Left forelimb (tissue), 1 donor: ENCODE measurements around the gene NES.

Source experiments
- DNase-seq: peaks from one replicate; pipeline ENCODE4 v3.0.0-alpha.2; 2018; ENCODE audit warnings: low spot score

Gene NES

DNA sequence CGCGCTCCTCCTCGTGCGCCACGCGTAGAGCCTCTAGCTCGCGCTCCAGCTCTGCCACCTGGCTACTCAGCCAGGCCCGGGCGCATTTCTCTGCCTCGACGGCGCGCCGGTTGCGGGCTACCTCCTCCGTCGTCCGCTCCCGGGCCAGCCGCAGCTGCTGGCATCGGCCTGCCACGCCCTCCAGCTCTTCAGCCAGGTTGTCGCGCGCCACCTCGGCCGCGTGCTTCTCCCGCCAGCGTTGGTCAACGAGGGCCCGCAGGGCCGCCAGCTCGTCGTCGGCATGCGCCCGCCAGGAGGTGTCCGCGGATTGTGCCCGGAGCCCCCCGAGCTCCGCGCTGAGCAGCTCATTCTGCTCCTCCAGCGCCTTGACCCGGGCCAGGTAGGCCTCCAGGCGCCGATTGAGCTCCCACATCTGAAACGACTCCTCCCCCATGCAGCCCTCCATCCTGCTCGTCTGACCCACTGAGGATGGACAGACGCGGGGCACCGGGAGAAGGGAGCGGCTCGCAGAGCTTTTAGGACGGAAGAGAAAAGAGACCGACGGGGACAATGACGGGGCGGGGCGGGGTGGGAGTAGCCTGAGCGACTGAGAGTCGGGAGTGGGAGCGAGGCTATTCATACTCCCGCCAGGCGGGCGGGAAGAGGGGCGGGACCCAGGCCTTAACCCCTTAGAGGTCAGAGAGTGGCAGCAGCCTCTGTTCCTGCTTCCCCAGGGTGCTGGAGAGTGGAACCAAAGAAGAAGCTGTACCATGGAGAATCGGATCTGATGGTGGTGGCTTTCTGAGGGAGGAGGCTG, at the start of gene NES:
TSS of gene NES (minus strand) at position 588 of the 796 bp plus-strand sequence. CDS start at position 445, 143 bp downstream.
- DNase-seq, result peak; percentile 91

DNA sequence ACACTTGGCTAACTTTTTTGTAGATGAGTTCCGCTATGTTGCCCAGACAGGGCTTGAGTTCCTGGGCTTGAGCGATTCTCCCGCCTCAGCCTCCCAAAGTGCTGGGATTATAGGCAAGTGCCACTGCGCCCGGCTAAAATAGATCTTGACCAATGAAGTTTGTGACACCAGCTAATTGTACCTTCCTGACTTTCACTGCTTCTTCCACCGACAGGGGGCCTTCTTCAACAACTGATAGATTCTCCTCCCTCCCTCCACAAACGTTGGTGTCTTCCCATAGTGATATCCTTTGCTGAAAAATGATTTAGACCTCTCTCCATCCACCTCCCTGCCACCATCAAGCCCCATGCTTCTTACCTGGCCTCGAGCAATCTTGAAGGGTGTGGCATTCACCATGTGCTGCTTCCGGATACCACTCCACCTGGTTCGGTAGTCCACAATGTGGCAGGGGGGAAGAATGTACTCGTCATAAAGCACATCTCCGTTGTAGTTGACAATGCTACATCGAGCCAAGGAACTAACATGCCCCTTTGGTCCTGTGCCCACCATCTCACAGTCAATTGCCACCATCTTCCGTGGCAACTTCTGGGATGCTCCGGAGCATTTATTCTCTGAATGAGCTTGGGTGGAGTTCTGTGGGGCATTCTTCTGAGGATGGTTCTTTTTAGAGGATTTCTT, 49.5 kb upstream of the NES start:
- DNase-seq, result no peak

DNA sequence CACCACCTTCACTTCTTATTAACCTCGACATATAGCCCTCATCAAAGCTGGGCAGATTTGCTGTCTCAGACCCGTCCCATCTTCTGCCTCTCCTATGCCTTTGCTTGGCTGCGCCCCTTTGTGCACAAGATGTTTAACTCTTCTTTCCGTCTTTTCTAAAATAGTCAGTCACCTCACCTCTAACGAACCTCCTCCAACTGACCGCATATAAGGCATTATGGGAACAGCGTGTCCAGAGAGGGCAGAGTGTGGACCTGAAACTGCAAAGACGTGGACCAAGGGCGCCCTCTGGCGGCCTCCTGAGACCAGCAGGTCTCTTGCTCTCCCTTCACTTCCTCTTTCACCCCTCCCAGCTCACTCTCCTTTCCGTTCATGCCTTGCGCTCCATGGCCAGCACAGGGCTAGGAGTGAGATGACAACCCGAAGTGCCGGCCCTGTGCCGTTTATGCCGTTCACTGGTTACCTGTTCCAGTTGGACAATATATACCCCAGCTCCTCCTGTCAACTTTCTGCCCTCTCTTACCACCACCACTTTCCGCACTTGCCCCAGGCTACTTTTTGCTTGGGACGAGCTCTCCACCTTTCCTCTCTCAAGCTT, 48.6 kb upstream of the NES start:
- peak; percentile 89 for DNase-seq

- no peak for DNase-seq
Measured at GRCh38 chr1:156721535-156721934, 44.3 kb upstream of the NES start.

- DNase-seq, result no peak
Measured at GRCh38 chr1:156721131-156721530, 43.9 kb upstream of the NES start.

- DNase-seq, result no peak
Measured at GRCh38 chr1:156717351-156717750, 40.1 kb upstream of the NES start.

- DNase-seq, result no peak
Measured at GRCh38 chr1:156714830-156715229, 37.6 kb upstream of the NES start.

DNA sequence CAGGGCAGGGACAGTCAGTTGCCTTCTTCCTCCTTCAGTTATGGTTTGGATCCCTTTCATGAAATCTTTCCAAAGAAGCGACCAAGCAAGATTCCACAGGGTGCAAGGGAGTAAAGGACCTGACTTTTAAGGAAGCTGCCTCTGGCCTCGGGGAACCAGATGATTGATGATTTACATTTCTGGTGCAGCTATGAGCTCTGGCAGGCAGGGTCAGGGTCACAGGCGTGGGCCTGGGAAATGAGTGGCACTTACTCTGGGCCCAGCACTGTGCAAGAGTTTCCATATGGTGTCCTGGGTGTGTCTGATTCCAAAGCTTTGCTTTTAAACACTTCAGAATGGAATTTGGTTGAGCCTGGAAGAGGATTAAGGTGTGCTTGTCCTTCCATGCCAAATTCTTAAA, 35.4 kb upstream of the NES start:
- no peak for DNase-seq

DNA sequence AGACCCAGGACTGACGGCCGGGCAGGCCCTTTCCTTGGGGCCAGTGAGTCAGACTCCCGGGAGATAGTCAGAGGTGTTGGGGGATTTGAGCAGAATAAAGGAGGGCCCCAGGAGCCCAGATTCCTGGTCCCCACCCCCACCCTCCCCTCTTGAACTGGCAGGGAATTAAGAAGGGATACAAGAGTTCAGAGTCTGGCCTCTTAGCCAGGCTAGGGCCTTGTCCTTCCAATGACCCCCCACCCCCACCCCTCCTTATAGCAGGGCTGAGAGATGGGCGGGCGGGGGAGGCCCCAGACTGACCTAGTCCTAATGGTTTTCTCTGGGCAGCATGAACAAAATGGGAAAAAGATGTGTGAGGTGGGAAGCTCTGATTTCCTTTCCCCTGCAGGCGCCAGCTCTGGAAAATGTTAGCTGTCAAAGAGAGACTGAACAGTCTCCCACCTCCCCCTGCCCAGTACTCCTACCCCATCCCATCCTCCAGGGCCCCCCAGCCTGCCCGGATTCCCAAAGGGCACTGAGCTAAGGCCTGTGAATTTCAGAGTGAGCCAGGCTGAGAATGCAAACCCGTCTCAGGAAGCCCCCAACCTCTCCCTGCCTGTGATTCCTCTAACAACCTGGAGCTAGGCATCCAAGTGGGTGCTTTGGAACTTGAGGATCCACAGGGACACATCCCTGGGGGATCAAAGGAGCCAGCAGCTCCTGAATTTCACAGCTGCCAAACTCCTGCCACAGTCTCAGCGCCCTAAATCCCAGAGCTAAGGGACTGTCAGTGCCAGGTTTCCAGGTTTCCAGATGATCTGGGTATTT, 34.0 kb upstream of the NES start:
- no peak for DNase-seq

- no peak for DNase-seq
Measured at GRCh38 chr1:156709757-156710489, 32.7 kb upstream of the NES start.

- DNase-seq, result no peak
Measured at GRCh38 chr1:156709031-156709430, 31.8 kb upstream of the NES start.

DNA sequence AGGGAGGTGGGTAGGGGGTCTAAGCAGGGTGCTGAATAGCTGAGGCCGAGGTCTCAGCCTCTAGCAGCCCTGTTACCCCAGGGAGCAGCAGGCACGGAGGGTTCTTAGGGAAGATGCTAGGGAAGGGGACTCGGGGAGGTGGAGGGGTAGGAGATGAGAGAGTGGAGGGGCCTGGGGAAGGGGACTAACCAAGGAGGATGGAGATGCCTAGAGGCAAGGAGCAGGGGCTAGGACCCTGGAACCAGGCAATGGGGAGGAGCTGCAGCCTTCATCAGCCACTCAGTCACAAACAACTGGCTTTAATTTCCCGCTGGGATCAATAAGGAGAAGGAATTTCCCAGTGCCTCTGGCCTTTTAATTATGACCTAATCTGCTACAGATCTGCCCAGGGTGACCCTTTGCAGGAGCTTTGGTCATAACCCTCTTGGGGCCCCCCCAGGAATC, 31.0 kb upstream of the NES start:
- no peak for DNase-seq

GRCh38 chr1:156707417-156708217, 30.4 kb upstream of the NES start:
- DNase-seq, result peak; percentile 79

GRCh38 chr1:156706657-156707416, 29.6 kb upstream of the NES start:
- DNase-seq, result peak; percentile 91

DNA sequence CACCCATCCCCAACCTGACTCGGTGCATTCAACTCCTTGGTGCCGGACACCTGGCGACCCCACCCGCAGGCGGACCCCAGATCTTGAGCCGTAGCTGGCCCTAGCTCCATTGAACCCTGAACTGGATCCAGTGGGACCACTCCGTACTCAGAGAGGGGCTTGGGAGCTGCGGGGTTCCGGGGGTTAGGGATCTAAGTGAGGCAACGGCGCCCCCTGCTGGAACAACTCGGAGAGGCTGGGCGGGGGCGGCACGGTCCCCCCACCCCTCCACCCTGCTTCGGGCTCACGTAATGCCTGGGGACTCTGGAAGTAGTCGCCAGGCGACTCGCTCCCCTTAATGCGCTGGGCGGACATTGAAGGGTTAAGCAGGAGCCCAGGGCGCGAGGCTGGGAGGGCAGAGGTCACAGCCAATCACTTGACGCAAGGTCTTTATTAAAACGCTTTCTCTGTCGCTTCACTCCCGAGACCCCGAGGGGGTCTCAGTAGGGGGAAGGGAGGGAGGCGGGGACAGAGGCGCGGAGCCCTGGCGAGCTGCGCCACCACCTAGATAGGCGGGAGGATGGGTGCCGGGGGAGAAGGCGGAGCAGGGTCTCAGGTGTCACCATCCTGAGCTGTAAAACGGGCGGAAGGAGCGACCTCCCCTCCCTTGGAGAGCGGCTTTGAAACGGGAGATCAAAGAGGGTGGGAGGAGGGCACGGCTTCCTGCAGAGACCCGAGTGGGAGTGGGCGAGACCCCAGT, 28.9 kb upstream of the NES start:
- peak; percentile 92 for DNase-seq

DNA sequence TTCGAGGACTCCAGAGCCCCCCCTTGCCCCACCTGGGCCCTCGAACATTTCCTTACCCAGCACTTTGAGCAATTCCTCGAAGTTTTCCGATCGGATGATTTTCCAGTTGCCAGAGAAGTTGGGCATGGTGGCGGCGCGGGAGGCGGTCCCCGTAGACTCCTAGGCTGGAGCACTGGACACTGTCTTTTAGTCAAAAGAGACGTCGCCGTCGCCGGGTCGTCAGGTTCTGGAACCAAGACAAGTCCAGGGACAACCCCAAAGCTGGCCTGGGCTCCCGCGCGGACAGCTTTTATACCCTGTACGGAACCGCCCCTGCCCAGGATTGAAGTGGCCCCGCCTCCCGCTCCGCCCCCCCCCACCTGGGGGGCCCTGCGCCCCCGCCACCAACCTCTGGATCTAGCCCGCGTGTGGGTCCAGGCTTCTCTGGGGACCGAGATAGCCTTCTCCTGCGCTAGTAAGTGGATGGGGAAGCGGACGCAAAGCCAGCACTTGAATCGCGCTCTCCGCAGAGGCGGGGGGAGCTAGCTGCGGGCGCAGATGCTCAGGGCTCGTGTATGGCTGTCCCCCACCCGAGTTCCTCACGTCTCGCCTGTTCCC, 28.2 kb upstream of the NES start, which contains the start of gene CRABP2:
TSS of gene CRABP2 (minus strand) at position 263 of the 597 bp plus-strand sequence. CDS start at position 126, 137 bp downstream.
- DNase-seq, result peak; percentile 86

DNA sequence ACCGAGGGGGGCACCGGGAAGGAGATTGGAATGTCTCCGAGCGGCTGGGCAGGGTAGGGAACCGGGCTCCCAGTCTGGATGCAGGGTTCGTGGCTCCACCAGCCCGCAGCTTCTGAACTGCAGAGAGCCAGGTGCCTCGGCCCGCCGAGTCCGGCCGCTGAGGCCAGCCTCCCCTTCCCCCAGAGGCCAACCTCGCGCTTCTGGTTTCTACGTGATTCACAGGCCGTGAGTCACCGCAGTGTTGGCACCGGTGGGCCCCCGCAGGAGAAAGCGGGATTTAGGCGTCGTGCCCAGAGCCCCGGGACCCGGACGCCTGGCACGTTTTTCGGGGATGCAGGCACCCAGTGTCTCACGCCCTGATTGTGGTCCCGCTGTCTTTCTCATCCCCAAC, 27.7 kb upstream of the NES start:
- DNase-seq, result no peak

DNA sequence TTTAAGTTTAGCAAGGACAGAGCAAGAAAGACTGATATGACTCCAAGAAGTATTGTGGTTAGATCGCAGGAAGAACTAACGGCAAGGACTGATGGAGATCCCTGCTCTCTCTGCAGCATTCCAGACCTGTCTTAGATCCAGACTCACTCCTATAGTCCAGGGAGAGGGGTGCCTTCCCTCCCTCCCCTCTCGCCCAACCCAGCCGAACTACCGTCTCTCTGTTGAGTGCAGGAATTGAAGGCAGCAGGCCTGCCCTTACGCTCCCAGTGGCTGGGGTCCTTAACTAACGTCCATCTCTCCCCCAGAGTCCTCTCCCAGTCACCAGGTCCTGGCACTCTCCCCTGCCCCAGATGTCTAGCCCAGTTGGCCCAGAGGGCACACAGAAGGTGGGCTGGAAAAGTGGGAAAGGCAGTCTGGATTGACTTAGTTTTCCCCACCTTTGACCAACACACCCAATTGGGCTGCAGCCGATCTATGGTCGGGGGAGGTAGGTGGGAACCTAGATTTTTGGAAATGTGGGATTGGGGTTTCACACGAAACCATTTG, 27.0 kb upstream of the NES start:
- no peak for DNase-seq
